GM21576 (cell line): ENCODE measurements around the gene ARHGAP28.
"Not testable (repeated sequence)": the region's sequence is repeated elsewhere in the genome, so short reads cannot be mapped to it uniquely, and the experiment has no call there.

Experiments used
- ATAC-seq: cut with Tn5 transposase; IDR thresholded peaks from one replicate; pipeline ENCODE4 v1.9.1; 2021; ENCODE audit warnings: mild to moderate bottlenecking, moderate library complexity; ENCODE audit not compliant: unreplicated experiment

The ARHGAP28 gene

DNA sequence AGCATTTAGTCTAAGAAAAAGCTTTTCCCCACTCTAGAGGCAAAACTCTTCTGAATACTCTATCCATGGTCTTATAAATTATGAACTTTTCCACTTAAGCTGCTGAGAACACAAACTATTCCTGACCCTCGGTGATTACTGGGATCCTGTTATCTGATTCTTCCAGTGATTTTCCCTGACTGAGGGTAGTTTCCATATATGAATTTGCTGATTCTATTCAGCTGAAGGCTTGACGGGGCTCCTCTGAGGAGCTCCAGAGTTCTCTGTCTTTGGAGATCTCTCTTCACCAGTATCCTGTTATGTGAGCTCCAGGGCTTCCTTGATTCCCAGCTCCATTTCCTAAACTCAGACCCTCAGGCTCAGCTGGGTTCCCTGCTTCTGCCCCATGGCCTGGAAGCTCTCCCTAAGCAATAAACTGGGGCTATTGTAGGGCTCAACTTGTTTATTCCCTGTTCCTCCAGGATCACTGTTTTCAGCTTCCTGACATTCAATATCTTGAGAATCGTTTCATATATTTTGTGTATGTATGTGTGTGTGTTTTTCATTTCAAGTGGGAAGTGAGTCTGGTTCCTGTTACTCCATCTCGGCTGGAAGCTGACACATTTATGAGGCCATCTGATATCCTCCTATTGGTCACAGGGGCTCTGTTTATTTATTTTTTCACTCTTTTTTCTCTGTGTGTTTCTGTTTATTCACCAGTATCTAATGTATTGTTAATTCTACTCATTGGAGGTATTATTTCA, 78.2 kb downstream of the ARHGAP28 start:
- no peak for ATAC-seq

DNA sequence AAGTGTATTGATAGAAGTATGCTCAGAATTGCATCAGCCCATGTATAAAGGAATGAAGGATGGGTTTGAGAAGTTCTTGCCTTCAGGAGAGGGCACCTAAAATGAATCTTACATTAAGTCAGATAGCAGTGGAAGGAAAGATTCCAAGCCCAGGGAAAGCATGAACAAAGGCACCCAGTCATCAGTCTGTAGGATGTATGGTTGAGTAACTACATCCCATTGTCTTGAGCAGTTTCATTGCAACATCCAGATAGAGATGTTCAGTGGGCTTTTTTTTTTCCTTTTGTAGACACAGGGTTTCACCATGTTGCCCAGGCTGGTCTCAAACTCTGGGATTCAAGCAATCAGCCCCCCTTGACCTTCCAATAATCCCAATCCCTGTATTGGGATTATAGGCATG, 80.7 kb downstream of the ARHGAP28 start:
- ATAC-seq, result no peak

DNA sequence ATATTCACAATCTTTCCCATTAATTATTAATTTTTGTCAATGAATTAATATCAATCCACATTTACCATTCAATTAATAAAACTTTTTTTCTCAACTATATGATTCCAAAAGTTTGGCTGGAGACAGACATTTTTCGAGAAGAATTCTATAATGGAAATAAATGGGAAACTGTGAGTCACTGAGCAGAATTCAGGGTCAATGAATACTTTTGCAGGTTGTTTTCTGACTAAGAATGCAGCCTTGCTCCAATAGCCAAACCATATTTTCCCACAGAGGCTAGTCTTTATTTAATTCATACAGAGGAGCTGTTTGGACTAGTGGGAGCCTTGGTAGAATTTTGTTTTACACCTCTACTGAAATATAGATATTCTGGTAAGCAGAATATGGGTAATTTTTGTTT, 82.3 kb downstream of the ARHGAP28 start:
- no peak for ATAC-seq

DNA sequence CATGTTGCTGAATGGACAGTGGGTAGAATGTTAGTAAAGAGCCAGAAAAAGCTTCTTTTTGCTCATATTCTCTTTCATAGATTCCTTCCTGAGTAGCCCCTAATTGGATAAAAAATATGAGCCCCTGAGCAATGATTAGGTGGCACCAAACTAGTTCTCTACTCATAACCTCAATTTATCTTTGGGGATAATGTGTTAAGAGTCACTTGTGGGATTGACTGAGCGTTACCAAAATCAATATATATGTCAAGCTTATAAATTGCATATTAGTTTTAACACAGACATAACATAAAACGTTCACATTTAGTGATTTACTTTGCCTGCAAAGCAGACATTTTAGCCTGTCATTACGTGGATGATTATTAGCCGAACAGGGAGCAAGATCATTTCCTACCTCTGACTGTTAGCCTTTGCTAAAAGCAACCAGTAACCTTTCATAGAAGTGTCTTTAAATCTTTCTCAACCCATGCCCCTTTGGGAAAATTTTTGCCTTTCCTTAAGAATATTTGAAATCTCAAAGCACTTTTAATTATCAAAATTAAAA, 85.4 kb downstream of the ARHGAP28 start:
- ATAC-seq, result no peak

DNA sequence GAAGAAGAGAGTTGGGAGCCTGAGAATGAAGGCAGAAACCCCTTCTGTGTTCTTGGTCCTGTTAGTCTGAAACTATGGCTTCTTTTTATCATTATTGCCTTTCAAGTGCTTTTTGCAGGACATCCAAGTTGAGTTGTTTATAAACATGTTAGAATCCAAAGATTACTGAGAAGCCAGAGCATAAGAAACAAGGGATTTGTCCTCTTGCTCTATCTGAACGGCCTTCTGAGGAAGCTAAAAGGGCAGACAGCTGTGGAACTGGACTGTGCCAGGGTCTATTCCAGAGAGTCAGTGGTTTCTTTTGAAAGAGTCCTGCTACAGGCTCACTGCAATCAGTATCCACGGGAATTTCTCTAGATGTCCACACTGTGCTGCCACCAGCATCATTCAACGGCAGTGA, 86.6 kb downstream of the ARHGAP28 start:
- no peak for ATAC-seq

DNA sequence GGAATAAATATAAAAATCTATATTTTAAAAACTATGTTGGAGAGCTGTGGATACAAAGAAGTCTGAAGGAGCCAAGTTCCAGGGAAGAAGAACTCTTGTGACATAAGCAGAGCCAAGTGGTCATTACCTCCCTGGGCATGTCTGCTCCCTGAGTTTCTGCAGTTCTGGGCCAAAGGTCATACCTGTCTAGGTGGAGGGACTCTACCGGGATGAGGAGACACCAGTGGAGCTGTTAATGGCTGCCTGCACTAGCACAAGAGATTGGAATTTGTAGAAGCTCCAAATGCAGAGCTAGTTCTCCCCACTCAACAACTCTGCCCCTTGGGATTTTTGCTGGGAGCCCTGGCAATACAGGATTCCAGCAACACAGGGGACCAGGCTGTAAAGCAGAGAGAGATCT, 89.8 kb downstream of the ARHGAP28 start:
- ATAC-seq, result no peak

DNA sequence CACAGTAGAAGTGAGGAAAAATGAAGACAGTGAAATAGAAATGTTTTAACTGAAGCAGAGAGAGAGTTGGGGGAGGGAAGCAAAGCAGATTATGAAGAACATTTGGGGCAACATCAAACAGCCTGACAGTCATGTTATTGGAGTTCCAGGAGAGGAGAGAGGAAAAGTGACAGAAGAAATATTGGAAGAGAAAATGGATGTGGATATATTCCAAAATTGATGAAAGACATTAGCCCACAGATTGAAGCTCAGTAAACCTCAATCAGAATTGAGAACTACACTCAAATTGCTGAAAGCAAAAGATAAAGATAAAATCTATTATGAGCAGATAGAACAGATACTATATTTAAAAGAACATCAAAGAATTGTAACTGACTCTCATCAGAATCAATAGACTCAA, 90.8 kb downstream of the ARHGAP28 start:
- ATAC-seq, result no peak

DNA sequence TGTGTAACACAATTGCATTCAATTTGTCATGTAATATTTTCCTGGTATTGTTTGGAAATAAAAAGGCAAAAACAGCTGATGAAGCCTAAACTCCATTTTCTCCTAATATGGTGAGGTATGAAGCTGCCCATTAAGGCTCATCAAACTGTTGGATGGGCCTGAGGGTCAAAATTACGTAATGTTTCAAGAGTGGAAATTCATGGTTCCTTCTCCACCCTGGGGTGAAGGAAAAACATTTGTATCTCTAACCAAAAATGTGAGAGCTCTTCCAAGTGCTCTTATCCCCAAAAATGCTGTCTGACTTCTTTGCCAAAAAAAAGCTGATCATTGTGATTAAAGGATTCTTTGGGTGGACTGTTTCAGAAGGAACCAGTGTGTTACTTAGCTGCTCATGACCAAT, 91.8 kb downstream of the ARHGAP28 start:
- ATAC-seq, result no peak

DNA sequence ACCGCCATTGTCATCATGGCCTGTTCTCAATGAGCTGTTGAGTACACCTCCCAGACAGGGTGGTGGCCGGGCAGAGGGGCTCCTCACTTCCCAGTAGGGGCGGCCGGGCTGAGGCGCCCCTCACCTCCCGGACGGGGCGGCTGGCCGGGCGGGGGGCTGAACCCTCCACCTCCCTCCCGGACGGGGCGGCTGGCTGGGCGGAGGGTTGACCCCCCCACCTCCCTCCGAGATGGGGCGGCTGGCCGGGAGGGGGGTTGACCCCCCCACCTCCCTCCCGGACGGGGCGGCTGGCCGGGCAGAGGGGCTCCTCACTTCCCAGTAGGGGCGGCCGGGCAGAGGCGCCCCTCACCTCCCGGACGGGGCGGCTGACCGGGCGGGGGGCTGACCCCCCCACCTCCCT, 97.6 kb downstream of the ARHGAP28 start:
- not testable (repeated sequence) for ATAC-seq

DNA sequence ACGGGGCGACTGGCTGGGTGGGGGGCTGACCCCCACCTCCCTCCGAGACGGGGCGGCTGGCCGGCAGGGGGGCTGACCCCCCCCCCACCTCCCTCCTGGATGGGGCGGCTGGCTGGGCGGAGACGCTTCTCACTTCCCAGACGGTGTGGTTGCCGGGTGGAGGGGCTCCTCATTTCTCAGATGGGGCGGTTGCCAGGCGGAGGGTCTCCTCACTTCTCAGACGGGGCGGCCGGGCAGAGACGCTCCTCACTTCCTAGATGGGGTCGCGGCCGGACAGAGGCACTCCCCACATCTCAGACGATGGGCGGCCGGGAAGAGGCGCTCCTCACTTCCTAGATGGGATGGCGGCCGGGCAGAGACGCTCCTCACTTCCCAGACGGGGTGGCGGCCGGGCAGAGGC, 98.0 kb downstream of the ARHGAP28 start:
- ATAC-seq, result not testable (repeated sequence)

DNA sequence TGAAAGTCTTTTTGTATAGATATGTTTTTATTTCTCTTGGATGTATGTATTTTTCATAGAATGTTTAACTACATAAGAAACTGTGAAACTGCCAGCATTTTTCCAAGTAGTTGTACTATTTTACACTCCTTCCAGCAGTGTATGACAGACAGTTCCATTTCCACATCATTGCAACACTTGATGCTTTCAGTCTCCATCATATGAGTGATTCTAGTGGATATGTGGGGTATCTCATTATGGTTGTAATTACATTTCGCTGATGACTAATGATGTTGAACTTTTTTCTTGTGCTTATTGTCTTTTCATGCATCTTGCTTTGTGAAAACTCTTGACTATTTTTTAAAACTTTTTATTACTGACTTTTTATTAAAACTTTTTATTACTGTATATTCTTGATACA, 101.4 kb downstream of the ARHGAP28 start:
- no peak for ATAC-seq

DNA sequence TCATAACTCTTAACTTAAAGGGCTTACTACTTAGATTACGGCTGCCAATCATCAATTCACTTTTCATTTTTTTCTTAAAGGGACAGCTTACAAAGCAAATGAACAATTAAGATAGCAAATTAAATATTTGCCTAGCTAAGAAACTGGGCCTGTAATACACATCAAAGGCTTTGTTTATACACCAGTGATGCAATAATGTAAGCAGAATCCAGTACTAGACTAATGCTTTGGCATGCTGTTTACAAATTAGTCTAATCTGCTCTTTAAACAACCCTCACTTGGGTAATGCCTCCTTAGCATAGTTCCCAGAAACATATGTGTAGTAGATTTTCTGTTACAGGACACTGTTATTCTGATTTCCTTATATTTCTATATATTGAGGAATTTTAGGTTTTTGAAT, 105.8 kb downstream of the ARHGAP28 start:
- ATAC-seq, result no peak

DNA sequence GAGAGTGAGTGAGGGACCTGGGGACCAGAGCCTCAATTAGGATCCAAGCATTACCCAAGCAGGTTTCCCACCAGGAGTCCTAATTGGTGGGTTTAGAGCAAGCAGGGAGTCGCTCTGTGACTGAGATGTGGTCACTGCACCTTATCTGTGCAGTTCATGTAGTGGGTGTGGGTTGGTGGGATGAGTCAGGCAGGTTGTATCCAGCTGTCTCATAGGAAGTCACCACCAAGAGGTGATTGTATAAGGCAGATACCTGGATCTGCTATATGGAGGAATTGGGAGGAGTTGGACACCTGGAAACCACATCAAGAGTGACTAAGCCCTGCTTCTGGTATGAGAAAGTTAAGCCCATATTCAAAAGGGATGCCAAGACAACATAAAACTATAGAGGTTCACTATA, 106.8 kb downstream of the ARHGAP28 start:
- ATAC-seq, result no peak

DNA sequence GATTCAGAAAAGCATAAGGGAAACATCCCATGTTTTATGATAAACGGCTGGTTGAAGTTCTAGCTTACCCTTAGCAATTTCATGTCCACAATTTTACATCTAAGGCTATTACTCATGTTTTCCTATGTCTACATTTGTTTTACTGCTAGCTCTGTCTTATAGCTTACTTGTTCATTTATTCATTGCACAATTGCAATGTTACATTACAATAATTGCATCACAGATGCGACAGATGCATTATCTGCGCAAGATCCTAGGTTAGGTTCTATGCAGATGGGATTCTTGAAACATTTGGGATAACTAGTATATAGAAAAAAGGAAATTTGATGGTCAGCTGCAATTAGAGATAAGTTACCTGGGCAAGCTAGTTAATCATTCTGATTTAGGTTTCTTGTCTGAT, 108.4 kb downstream of the ARHGAP28 start:
- ATAC-seq, result no peak

DNA sequence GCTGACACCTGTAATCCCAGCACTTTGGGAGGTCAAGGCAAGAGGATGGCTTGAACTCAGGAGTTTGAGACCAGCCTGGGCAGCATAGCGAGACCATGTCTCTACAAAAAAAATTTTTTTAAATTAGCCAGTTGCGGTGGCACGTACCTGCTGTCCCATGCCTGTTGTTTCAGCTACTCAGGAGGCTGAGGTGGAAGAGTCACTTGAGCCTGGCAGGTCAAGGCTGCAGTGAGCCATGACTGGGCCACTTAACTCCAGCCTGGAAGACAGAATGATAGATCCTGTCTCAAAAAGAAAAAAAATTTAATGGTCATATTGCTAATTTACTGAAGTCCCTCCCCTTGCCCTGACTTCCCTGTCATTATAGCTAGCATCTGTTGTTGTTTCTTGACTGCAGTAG, 112.6 kb downstream of the ARHGAP28 start:
- ATAC-seq, result no peak

DNA sequence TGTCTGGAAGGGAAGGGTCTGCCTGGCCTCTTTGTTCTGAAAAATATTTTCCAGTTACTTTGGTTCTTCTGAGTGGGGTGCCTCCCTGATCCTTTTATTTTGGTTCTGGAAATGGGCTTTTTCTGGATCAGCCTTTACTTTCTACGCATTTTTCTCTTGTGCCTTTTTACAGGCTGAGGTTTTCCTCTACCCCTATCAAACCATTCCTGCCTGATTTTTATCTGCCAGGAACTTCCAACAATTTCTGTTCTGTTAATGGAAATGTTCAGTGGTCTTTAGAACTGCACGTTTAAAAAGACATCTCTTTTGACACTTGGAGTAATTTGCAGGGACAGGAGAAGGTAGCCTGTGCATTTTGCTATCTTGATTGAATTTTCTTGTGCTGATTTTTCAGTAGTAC, 113.8 kb downstream of the ARHGAP28 start:
- no peak for ATAC-seq

DNA sequence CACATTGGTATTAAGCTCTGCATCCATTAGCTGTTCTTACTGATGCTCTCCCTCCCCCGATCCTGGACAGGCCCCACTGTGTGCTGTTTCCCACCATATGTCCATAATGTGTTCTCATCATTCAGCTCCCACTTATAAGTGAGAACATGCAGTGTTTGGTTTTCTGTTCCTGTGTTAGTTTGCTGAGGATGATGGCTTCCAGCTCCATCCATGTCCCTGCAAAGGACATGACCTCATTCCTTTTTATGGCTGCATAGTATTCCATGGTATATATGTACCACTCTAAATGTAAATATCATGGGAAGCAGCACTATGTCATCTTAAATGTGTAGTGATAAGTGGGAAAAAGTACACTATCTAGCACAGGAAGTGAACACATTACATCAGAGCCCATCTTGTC, 116.0 kb downstream of the ARHGAP28 start:
- not testable (repeated sequence) for ATAC-seq

DNA sequence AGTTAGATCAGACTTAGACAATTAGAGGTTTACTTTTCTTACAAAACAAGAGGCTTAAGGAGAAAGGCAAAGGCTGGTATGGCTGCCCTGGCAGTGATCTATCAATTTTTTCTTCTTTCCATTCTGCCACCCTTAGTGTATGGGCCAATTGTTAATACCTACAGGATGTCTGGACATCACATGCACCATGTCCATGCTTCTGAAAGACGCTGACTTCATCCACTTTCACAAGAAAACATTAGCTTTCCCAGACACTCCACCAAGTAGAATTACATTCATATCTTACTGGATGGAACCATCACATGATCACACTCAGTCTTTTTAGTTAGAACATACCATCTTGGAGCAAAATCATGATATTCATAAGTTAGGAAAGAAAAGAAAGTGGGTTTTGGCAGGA, 120.9 kb downstream of the ARHGAP28 start:
- ATAC-seq, result no peak

DNA sequence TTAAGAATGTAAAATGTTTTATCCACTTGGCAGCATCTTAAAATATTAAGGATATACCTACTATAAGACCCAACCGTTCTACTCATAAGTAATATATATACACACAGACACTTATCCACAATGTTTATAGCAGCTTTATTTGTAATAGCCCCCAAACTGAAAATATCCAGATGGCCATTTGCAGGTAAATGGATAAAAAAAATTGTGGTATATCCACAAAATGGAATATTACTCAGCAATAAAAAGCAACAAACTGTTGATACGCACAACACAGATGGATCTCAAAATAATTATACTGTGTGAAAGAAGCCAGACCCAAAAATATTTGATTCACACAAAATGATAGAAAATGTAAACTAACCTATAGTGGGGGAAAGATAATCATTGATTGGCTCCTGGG, 122.0 kb downstream of the ARHGAP28 start:
- ATAC-seq, result no peak

DNA sequence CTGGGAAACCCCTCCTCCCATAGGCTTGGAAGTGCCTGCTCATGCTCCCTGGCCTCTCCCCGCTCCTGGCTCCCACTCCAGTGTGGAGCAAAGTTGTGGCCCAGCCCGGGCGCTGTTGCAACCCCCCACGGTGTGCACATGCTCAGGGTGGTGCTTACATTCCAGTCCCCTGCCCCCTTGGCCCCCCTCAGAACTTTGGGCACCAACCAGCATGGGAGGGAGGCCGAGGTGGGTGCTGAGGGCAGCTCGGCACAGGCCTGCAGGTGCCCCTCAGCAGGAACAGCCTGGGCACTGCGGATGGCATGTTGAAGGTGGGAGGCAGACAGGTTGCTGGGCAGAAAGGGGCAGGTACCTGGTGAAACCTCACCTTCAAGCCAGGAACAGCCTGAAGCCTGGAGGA, 125.3 kb downstream of the ARHGAP28 start:
- ATAC-seq, result no peak

DNA sequence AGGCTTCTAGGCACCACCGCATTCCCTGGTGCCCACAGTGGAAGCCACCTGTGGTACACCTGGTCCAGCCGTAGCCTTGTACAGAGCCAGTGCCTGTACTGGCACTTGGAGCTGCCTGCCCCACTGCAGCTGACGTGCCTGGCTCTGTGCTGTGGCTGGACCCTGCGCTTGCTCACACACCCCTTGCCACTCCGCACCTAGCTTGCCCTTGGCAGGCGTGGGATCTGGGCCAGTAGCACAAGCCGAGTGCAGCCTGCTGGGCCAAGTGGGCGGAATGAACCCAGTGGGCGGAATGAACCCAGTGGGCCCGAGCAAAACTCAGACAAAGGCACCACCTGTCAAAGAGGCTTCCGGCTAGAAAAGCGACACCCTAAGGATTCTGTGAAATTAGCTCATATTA, 126.3 kb downstream of the ARHGAP28 start:
- no peak for ATAC-seq

DNA sequence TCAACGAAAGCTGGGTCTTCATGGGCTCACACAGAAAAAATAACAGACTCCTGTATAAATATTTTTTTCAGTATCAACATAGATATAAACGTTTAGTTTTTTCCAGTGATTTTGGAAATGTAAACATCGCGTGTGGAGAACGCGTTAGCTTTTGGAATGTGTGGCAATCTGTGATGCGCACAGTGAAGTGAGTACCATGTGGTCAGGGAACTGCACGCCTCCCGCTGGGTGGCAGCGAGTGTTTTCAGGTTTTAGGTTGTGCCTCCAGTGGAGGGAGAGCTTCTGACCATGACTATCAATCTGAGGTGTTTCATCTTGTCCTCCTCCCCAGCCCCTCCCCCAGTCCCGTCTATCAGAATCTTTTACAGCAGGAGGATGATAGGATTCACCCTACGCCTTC, 127.8 kb downstream of the ARHGAP28 start:
- no peak for ATAC-seq
